IPS-20b (cell line): ENCODE measurements around the gene DDAH2.

ENCODE experiments used
- H3K27ac ChIP-seq: one replicate; pipeline ENCODE4 v1.5.1; 2013; ENCODE audit warnings: low read length
- H3K27me3 ChIP-seq: 2 replicates; pipeline ENCODE4 v1.6.1; 2013; ENCODE audit warnings: mild to moderate bottlenecking, low read length, inconsistent platforms; ENCODE audit not compliant: insufficient read depth
- H3K36me3 ChIP-seq: 2 replicates; pipeline ENCODE4 v1.6.1; 2013; ENCODE audit warnings: low read depth, mild to moderate bottlenecking, inconsistent platforms, low read length, moderate library complexity; ENCODE audit not compliant: insufficient read depth
- H3K4me1 ChIP-seq: 2 replicates; pipeline ENCODE4 v1.6.1; 2013; ENCODE audit warnings: mild to moderate bottlenecking, control low read depth, inconsistent platforms, low read length, moderate library complexity; ENCODE audit not compliant: insufficient read depth
- H3K4me3 ChIP-seq: 2 replicates; pipeline ENCODE4 v1.5.1; 2013; ENCODE audit warnings: mild to moderate bottlenecking, low read length, inconsistent platforms
- H3K9ac ChIP-seq: 2 replicates; pipeline ENCODE4 v1.6.1; 2013; ENCODE audit warnings: low read depth, mild to moderate bottlenecking, inconsistent platforms, low read length, moderate library complexity
- H3K9me3 ChIP-seq: 2 replicates; pipeline ENCODE4 v1.6.1; 2013; ENCODE audit warnings: mild to moderate bottlenecking, low read depth, low read length, inconsistent platforms; ENCODE audit not compliant: insufficient read depth

Gene DDAH2

GRCh38 chr6:31728767-31729514 lies at the start of gene DDAH2:
Gene DDAH2, minus strand, starts transcription at chr6:31729299. Its CDS starts 138 bp downstream, at chr6:31729161.
- Histone ChIP-seq H3K27ac (peak within 1 kb of the TSS; percentile 75), H3K36me3 (peaks cover 61% of the 10 kb centered on the region), H3K4me3 (peak within 1 kb of the TSS; percentile 82), H3K4me1 (peaks cover 3% of the 10 kb centered on the region; the same call in 1 of the 2 replicates), H3K9ac (peak within 1 kb of the TSS; percentile 93), H3K27me3 (no peaks in the 10 kb centered on the region), H3K9me3 (no peaks in the 10 kb centered on the region)

DNA sequence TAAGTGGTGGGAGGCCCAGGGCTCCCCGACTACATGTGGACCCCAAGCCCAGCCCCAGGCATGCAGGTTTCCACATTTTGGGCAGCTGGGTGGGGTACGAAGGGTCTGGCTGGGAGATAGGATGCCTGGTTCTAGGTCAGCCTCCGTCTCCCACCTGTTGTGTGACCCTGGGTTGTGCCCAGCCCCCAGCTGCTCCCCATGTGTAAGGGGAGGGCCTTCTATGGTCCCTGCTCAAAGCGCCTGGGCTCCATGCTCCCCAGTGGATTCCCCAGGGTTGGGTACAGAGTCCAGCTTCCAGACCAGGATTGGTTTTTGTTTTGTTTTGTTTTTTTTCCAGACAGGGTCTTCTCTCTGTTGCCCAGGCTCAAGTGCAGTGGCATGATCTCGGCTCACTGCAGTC lies 49.1 kb upstream of the DDAH2 start:
- no peaks in the 10 kb centered on the region for H3K9me3 ChIP-seq
- peaks cover 54% of the 10 kb centered on the region for H3K36me3 ChIP-seq
- H3K9ac ChIP-seq, result no peak overlapping the region
- H3K27ac ChIP-seq, result no peak overlapping the region
- no peaks in the 10 kb centered on the region for H3K27me3 ChIP-seq
- no peaks in the 10 kb centered on the region for H3K4me1 ChIP-seq
- no peak overlapping the region for H3K4me3 ChIP-seq

DNA sequence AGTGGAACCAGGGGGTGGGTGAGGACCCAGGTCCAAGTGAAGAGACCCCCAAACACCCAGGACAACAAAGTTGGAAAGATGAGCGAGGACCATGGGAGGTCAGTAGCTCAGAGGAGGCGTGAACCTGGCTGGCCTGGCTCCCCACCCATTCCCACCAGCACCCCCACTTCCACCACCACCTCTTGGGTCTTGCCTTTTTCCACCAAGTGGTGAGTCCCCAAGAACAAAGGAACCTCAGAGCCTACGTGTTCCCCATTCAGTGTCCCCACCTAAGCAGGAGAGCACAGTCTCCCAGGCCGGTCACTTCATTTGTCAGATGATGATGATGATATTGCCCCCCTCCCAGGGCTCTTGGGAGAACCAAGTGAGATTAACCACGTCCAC lies 48.6 kb upstream of the DDAH2 start:
- no peaks in the 10 kb centered on the region for H3K9me3 ChIP-seq
- H3K27ac ChIP-seq, result no peak overlapping the region
- no peaks in the 10 kb centered on the region for H3K27me3 ChIP-seq
- H3K4me1 ChIP-seq, result no peaks in the 10 kb centered on the region
- no peak overlapping the region for H3K4me3 ChIP-seq
- H3K36me3 ChIP-seq, result peaks cover 48% of the 10 kb centered on the region
- no peak overlapping the region for H3K9ac ChIP-seq

DNA sequence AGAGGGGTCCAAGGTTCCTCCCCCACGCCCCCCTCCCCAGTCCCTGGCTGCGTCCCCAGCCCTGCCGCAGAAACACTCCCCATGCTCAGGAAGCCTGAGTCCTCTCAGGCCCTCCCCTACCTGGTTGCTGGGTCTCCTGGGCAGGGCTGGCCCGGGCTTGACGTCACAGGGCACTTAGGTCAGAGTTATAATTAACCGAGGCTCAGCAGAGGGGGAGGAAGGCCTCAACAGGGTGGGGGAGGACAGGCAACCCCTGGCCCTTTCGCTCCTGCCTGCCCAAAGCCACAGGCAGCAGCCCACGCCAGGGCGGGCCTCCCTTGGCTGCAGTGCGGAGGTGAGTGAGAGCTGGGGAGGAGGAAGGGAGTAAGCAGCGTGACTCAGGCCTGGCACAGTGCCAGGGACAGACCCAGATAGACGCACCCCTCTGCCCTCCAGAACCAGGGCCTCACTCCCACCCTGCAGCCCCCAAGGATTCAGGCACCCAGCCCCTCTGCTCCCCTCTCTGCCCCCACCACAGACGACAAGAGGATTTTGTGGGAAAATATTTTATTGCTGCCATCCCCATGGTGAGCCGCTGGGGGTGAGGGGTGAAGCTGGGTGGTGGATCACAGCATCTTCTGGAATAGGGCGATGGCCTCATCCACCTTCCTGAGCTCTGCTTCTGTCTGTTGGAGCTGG lies 48.0 kb upstream of the DDAH2 start, which contains the start of gene VWA7:
TSS of gene VWA7 (minus strand) at position 340 of the 678 bp plus-strand sequence. CDS start 549 bp downstream, outside the sequence.
- H3K4me1 ChIP-seq, result no peaks in the 10 kb centered on the region
- no peaks in the 10 kb centered on the region for H3K9me3 ChIP-seq
- no peak within 1 kb of the TSS for H3K4me3 ChIP-seq
- H3K27me3 ChIP-seq, result no peaks in the 10 kb centered on the region
- H3K9ac ChIP-seq, result no peak within 1 kb of the TSS
- no peak within 1 kb of the TSS for H3K27ac ChIP-seq
- peaks cover 43% of the 10 kb centered on the region for H3K36me3 ChIP-seq

DNA sequence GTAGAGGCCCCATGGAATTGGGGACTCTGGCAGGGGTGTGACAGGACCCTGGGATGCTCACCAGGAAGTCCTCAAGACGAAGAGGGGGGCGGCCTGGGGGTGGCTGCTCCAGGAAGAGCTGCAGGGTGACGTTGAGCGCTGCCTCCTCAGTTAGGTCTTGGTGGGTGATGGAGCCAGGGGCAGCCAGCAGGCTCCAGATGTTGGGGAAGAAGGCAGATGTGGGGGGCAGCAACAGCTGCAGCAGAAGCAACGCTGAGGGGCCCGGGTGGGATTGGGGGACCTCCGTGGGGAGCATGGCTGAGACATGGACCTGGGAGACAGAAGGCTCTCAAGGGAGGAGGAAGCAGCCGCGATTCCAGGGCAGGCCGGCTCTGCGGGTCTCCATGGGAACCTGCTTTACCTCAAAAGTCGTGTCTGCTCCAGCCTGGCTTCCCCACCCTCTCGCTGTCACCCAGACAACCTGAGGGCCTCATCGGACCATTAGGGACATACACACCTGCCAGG lies 47.4 kb upstream of the DDAH2 start:
- no peak overlapping the region for H3K4me3 ChIP-seq

GRCh38 chr6:31775633-31776484 lies 46.8 kb upstream of the DDAH2 start:
- H3K9me3 ChIP-seq, result no peaks in the 10 kb centered on the region
- no peaks in the 10 kb centered on the region for H3K4me1 ChIP-seq
- no peak overlapping the region for H3K4me3 ChIP-seq
- no peaks in the 10 kb centered on the region for H3K27me3 ChIP-seq
- H3K36me3 ChIP-seq, result peaks cover 30% of the 10 kb centered on the region
- no peak overlapping the region for H3K9ac ChIP-seq
- no peak overlapping the region for H3K27ac ChIP-seq

More for the DNA sequence above, 47.4 kb upstream of the DDAH2 start:
- H3K36me3 ChIP-seq, result peaks cover 37% of the 10 kb centered on the region
- no peak overlapping the region for H3K27ac ChIP-seq
- no peak overlapping the region for H3K9ac ChIP-seq
- no peaks in the 10 kb centered on the region for H3K4me1 ChIP-seq
- H3K9me3 ChIP-seq, result no peaks in the 10 kb centered on the region
- H3K27me3 ChIP-seq, result no peaks in the 10 kb centered on the region

- peaks cover 24% of the 10 kb centered on the region for H3K36me3 ChIP-seq
- H3K9me3 ChIP-seq, result no peaks in the 10 kb centered on the region
- H3K4me1 ChIP-seq, result no peaks in the 10 kb centered on the region
- no peaks in the 10 kb centered on the region for H3K27me3 ChIP-seq
- no peak overlapping the region for H3K27ac ChIP-seq
- H3K4me3 ChIP-seq, result no peak overlapping the region
- no peak overlapping the region for H3K9ac ChIP-seq
Measured at GRCh38 chr6:31775184-31775583, 46.1 kb upstream of the DDAH2 start.

GRCh38 chr6:31771992-31772358 lies 42.9 kb upstream of the DDAH2 start:
- Histone ChIP-seq H3K27ac (no peak overlapping the region), H3K9me3 (no peaks in the 10 kb centered on the region), H3K4me3 (no peak overlapping the region), H3K9ac (no peak overlapping the region), H3K36me3 (no peaks in the 10 kb centered on the region), H3K4me1 (no peaks in the 10 kb centered on the region), H3K27me3 (no peaks in the 10 kb centered on the region)

- Histone ChIP-seq H3K27me3 (no peaks in the 10 kb centered on the region; the same call in 1 of the 2 replicates), H3K9ac (no peak overlapping the region), H3K27ac (no peak overlapping the region), H3K4me3 (no peak overlapping the region), H3K9me3 (no peaks in the 10 kb centered on the region), H3K36me3 (no peaks in the 10 kb centered on the region), H3K4me1 (no peaks in the 10 kb centered on the region)
Measured at GRCh38 chr6:31770860-31771259, 41.8 kb upstream of the DDAH2 start.

DNA sequence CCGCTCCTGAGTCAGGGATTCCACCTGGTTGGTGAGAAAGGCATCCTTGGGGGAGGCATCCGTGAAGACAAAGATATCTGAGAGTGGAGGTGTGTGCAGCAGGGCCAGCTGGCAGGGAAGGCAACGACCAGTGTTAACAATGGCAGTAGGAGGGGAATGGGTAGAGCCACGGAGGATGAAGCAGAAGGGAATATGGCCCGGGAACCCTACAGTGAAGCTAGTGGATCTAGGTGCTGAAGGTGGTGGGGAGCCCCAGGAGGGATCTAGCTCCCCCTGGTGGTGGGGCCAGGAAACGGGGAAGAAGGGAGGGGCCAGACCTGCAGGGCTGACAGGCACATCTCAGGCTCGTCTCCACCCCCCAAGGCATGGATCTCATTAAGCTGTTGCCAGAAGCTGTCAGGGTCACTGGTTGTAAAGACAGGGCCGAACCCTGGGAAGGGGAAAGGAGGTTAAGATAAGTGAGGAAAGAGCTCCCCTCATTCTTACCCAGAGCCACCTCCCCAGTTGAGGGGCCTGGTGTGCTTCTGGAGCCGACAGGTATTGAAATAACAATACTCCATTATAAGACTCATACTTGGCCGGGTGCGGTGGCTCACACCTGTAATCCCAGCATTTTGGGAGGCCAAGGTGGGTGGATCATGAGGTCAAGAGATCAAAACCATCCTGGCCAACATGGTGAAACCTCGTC lies 40.7 kb upstream of the DDAH2 start:
- Histone ChIP-seq H3K9ac (no peak overlapping the region), H3K36me3 (no peaks in the 10 kb centered on the region), H3K27me3 (no peaks in the 10 kb centered on the region; the same call in 1 of the 2 replicates), H3K9me3 (no peaks in the 10 kb centered on the region), H3K4me1 (no peaks in the 10 kb centered on the region), H3K27ac (no peak overlapping the region), H3K4me3 (no peak overlapping the region)
